BLaER1 (cell line): ENCODE results near the gene STX2.

Source experiments
- H3K27ac ChIP-seq: shearing (Covaris generic); formaldehyde crosslinking; 2 replicates; pipeline ENCODE4 v1.8.1; 2022
- H3K27me3 ChIP-seq: shearing (Covaris generic); formaldehyde crosslinking; 2 replicates; pipeline ENCODE4 v1.8.1; 2022
- H3K36me3 ChIP-seq: shearing (Covaris generic); formaldehyde crosslinking; 2 replicates; pipeline ENCODE4 v1.8.1; 2022
- H3K4me1 ChIP-seq: shearing (Covaris generic); formaldehyde crosslinking; 2 replicates; pipeline ENCODE4 v1.8.1; 2022
- H3K4me2 ChIP-seq: shearing (Covaris generic); formaldehyde crosslinking; 2 replicates; pipeline ENCODE4 v1.8.1; 2022
- H3K4me3 ChIP-seq: shearing (Covaris generic); formaldehyde crosslinking; 2 replicates; pipeline ENCODE4 v1.8.1; 2022
- H3K9ac ChIP-seq: shearing (Covaris generic); formaldehyde crosslinking; 2 replicates; pipeline ENCODE4 v1.8.1; 2022
- H3K9me3 ChIP-seq: shearing (Covaris generic); formaldehyde crosslinking; 2 replicates; pipeline ENCODE4 v1.8.1; 2022
- H4K20me1 ChIP-seq: shearing (Covaris generic); formaldehyde crosslinking; 2 replicates; pipeline ENCODE4 v1.8.1; 2022
- Cebpa-rat ChIP-seq: shearing (Covaris generic); IDR thresholded peaks from 2 replicates; pipeline ENCODE4 v1.8.1; 2022

The STX2 gene

DNA sequence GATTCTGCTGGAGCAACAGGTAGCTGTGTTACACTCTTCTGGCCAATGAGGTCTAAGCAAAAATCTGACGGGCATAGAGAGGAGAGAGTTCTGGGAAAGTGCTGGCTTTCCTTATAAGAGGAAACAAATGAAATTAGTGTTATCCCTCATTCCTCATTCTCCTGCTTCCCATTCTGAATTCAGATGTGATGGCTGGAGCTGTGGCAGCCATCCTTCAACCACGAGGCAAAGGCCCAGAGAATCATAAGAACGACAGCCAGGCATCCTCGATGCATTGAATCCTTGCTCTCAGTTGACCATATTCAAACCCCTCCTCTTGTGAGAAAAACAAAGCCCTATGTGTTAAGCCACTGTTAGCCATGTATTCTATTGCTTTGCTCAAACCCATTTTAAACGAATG is 95.4 kb downstream of the STX2 start:
- Histone ChIP-seq H3K36me3 (no peaks in the 10 kb centered on the region), H3K9ac (no peak overlapping the region), H3K27me3 (no peaks in the 10 kb centered on the region), H3K4me2 (no peak overlapping the region), H4K20me1 (no peaks in the 10 kb centered on the region), H3K27ac (no peak overlapping the region), H3K4me3 (no peak overlapping the region), H3K9me3 (peaks cover 27% of the 10 kb centered on the region), H3K4me1 (no peaks in the 10 kb centered on the region)
- no peak for TF ChIP-seq Cebpa-rat

DNA sequence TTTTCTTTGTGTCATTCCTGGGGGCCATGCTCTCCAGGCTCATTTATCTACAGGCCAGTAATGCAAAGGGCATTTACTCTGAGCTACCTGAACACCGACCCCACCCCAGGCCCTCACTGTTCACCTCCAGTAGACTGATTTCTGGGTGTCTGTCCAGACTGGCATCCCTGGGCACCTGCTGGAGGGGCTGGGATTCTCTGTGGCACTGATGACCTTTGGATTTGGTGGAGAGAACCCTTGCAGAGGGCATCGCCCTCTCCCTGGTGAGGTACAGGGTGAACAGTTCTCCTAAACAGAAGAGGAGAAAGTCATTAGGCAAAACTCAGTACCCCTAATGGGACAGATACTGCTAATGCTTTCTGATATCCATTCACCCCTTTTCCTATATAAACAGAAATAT is 95.9 kb downstream of the STX2 start:
- H3K27ac ChIP-seq = no peak overlapping the region
- H3K4me1 ChIP-seq = no peaks in the 10 kb centered on the region
- TF ChIP-seq Cebpa-rat = no peak

DNA sequence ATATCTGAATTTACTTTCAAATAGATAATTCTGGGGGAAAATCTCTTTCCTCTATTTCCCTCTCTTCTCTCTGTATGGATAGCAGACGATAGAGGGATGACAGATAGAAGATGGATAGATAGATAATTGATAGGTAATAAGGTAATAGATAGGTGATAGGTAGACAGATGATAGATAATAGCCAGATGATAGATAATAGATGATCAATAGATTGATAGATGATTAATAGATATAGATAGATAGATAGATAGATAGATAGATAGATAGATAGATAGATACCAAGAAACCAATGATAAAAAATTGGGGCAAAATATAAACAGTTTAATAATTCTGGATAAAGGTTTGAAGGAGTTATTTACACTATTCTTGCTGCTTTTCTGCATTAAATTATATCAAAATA is 96.3 kb downstream of the STX2 start:
- no peaks in the 10 kb centered on the region for H3K27me3 ChIP-seq

More for the DNA sequence above, 95.9 kb downstream of the STX2 start:
- Histone ChIP-seq H3K4me2 (no peak overlapping the region), H4K20me1 (no peaks in the 10 kb centered on the region), H3K36me3 (no peaks in the 10 kb centered on the region), H3K9me3 (peaks cover 29% of the 10 kb centered on the region), H3K9ac (no peak overlapping the region), H3K27me3 (no peaks in the 10 kb centered on the region), H3K4me3 (no peak overlapping the region)

DNA sequence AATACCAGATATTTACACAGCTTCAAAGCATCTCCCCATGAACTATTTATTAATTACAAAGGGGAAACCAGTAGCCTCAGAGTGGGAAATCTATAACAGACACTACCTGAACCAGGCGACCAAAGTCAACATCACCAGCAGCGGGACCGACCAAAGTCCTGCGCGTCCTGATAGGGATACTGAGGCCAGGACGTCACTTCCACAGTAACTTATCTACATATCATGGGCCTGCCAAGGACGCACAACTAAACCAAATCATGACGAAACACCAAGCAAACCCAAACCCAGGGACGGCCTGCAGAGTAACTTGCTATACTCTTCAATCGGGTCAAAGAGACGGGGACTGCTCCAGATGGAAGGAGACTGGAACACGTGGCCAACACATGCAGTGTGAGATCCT is 96.9 kb downstream of the STX2 start:
- no peak overlapping the region for H3K4me2 ChIP-seq
- no peak for TF ChIP-seq Cebpa-rat
- H3K4me3 ChIP-seq = no peak overlapping the region
- no peaks in the 10 kb centered on the region for H3K27me3 ChIP-seq
- peaks cover 29% of the 10 kb centered on the region for H3K9me3 ChIP-seq
- no peaks in the 10 kb centered on the region for H4K20me1 ChIP-seq
- no peaks in the 10 kb centered on the region for H3K4me1 ChIP-seq
- no peak overlapping the region for H3K9ac ChIP-seq
- H3K27ac ChIP-seq = no peak overlapping the region
- no peaks in the 10 kb centered on the region for H3K36me3 ChIP-seq

More for the DNA sequence above, 96.3 kb downstream of the STX2 start:
- H3K4me1 ChIP-seq = no peaks in the 10 kb centered on the region
- H3K4me3 ChIP-seq = no peak overlapping the region
- peaks cover 29% of the 10 kb centered on the region for H3K9me3 ChIP-seq
- no peaks in the 10 kb centered on the region for H3K36me3 ChIP-seq
- TF ChIP-seq Cebpa-rat = no peak
- no peak overlapping the region for H3K27ac ChIP-seq
- H4K20me1 ChIP-seq = no peaks in the 10 kb centered on the region
- H3K4me2 ChIP-seq = no peak overlapping the region
- H3K9ac ChIP-seq = no peak overlapping the region
